HG03575 (cell line): ENCODE measurements around the gene RYR2.
A peak's percentile ranks its signal among the peaks of the same experiment; 100 is the strongest.

Experiments used
- ATAC-seq: cut with Tn5 transposase; IDR thresholded peaks from one replicate; pipeline ENCODE4 v1.9.1; 2021; ENCODE audit not compliant: unreplicated experiment, insufficient number of reproducible peaks, low FRiP score; ENCODE audit errors: extremely low read depth

RYR2 gene

GRCh38 chr1:237029240-237029639, 12.7 kb upstream of the RYR2 start:
- ATAC-seq = no peak

- ATAC-seq = no peak
These were observed 12.0 kb upstream of the RYR2 start for GRCh38 chr1:237029850-237030535.

GRCh38 chr1:237031480-237031879, 10.5 kb upstream of the RYR2 start:
- no peak for ATAC-seq

GRCh38 chr1:237032029-237032428, 10.0 kb upstream of the RYR2 start:
- ATAC-seq = peak; percentile 96

GRCh38 chr1:237033061-237033460, 8.9 kb upstream of the RYR2 start:
- ATAC-seq = no peak

GRCh38 chr1:237033804-237034203, 8.2 kb upstream of the RYR2 start:
- no peak for ATAC-seq

- ATAC-seq = no peak
These were observed 6.2 kb upstream of the RYR2 start for GRCh38 chr1:237035759-237036158.

- no peak for ATAC-seq
These were observed 3.8 kb upstream of the RYR2 start for GRCh38 chr1:237038211-237038610.

GRCh38 chr1:237040823-237041222, 1.2 kb upstream of the RYR2 start:
- ATAC-seq = no peak

GRCh38 chr1:237041461-237041794, 556 bp upstream of the RYR2 start:
- ATAC-seq = no peak

GRCh38 chr1:237042526-237042891, 525 bp downstream of the RYR2 start:
- no peak for ATAC-seq

- no peak for ATAC-seq
These were observed 1.1 kb downstream of the RYR2 start for GRCh38 chr1:237042892-237043576.

- no peak for ATAC-seq
These were observed 2.1 kb downstream of the RYR2 start for GRCh38 chr1:237043846-237044636.

GRCh38 chr1:237045278-237046016, 3.5 kb downstream of the RYR2 start:
- ATAC-seq = no peak

GRCh38 chr1:237048803-237049202, 6.8 kb downstream of the RYR2 start:
- ATAC-seq = no peak

- ATAC-seq = no peak
These were observed 8.2 kb downstream of the RYR2 start for GRCh38 chr1:237050185-237050584.

GRCh38 chr1:237050915-237051314, 8.9 kb downstream of the RYR2 start:
- no peak for ATAC-seq

GRCh38 chr1:237054313-237054712, 12.3 kb downstream of the RYR2 start:
- no peak for ATAC-seq

GRCh38 chr1:237058470-237058869, 16.5 kb downstream of the RYR2 start:
- no peak for ATAC-seq

GRCh38 chr1:237059244-237059643, 17.3 kb downstream of the RYR2 start:
- no peak for ATAC-seq
